HG03460 (cell line): Measurements from ENCODE around the gene POLR2E.
"Not testable (repeated sequence)": the region's sequence is repeated elsewhere in the genome, so short reads cannot be mapped to it uniquely, and the experiment has no call there.

Experiments used
- ATAC-seq: cut with Tn5 transposase; IDR thresholded peaks from one replicate; pipeline ENCODE4 v1.9.1; 2021; ENCODE audit not compliant: unreplicated experiment

Gene POLR2E

GRCh38 chr19:1126984-1127760 is 32.0 kb upstream of the POLR2E start:
- no peak for ATAC-seq

- no peak for ATAC-seq
Observed at GRCh38 chr19:1125601-1126467, 30.7 kb upstream of the POLR2E start.

- no peak for ATAC-seq
Observed at GRCh38 chr19:1123885-1124677, 28.9 kb upstream of the POLR2E start.

GRCh38 chr19:1123381-1123780 is 28.2 kb upstream of the POLR2E start:
- ATAC-seq: no peak

- no peak for ATAC-seq
Observed at GRCh38 chr19:1122972-1123363, 27.8 kb upstream of the POLR2E start.

GRCh38 chr19:1122021-1122971 is 27.1 kb upstream of the POLR2E start:
- no peak for ATAC-seq

GRCh38 chr19:1121395-1121794 is 26.2 kb upstream of the POLR2E start:
- no peak for ATAC-seq

- no peak for ATAC-seq
Observed at GRCh38 chr19:1119475-1120217, 24.5 kb upstream of the POLR2E start.

GRCh38 chr19:1118999-1119398 is 23.8 kb upstream of the POLR2E start:
- ATAC-seq: no peak

GRCh38 chr19:1117654-1118053 is 22.5 kb upstream of the POLR2E start:
- ATAC-seq: no peak

- ATAC-seq: no peak
Observed at GRCh38 chr19:1116726-1117581, 21.8 kb upstream of the POLR2E start.

- no peak for ATAC-seq
Observed at GRCh38 chr19:1115646-1116420, 20.7 kb upstream of the POLR2E start.

GRCh38 chr19:1114728-1115127 is 19.6 kb upstream of the POLR2E start:
- ATAC-seq: not testable (repeated sequence)

GRCh38 chr19:1113986-1114483 is 18.9 kb upstream of the POLR2E start:
- no peak for ATAC-seq

- peak; percentile 44 for ATAC-seq
Observed at GRCh38 chr19:1113030-1113985, 18.1 kb upstream of the POLR2E start.

GRCh38 chr19:1112268-1113029 is 17.3 kb upstream of the POLR2E start:
- no peak for ATAC-seq
